Vagina (tissue), 2 donors: ENCODE measurements around the gene ETHE1. TPM values are rescaled to one million over a fixed set of nuclear protein-coding genes. Genes with fewer than 3 reads are reported as not detected.

Source experiments
- DNase-seq, 2 donors: peaks; one replicate each; pipeline ENCODE4 v3.0.0-alpha.2; 2017; ENCODE audit errors: extremely low spot score in 2 of 2
- H3K27ac ChIP-seq: fragments of 200-600 bp; sonication (generic); one replicate; pipeline ENCODE4 v1.5.1; 2019
- H3K27me3 ChIP-seq: fragments of 200-600 bp; sonication (generic); one replicate; pipeline ENCODE4 v1.5.1; 2019
- H3K36me3 ChIP-seq, 2 donors: fragments of 200-600 bp; sonication (generic); one replicate each; pipeline ENCODE4 v1.5.1; 2017 to 2019
- H3K4me1 ChIP-seq: fragments of 200-600 bp; sonication (generic); one replicate; pipeline ENCODE4 v1.5.1; 2019
- H3K4me3 ChIP-seq, 2 donors: fragments of 200-600 bp; sonication (generic); 1 replicate in 1 of 2; 2 replicates in 1 of 2; pipeline ENCODE4 v1.5.1; 2016 to 2019
- H3K9me3 ChIP-seq: fragments of 200-600 bp; sonication (generic); one replicate; pipeline ENCODE4 v1.5.1; 2019
- CTCF ChIP-seq, 3 experiments: fragments of 450-650 bp in 2 of 3; fragments of 200-600 bp in 1 of 3; sonication (generic) in 1 of 3; IDR thresholded peaks; one replicate each; pipeline ENCODE4 v1.5.1; 2017 to 2019; ENCODE audit warnings: antibody characterized with exemption in 3 of 3, mild to moderate bottlenecking in 2 of 3, moderate library complexity in 2 of 3
- POLR2A ChIP-seq, 2 donors: fragments of 450-650 bp; IDR thresholded peaks; one replicate each; pipeline ENCODE4 v1.6.1; 2017; ENCODE audit warnings: antibody characterized with exemption in 2 of 2, mild to moderate bottlenecking in 2 of 2, moderate library complexity in 2 of 2
- POLR2AphosphoS5 ChIP-seq, 2 donors: sonication (generic); formaldehyde crosslinking; IDR thresholded peaks; one replicate each; pipeline ENCODE4 v1.9.0; 2017; ENCODE audit warnings: antibody characterized with exemption in 2 of 2, mild to moderate bottlenecking in 2 of 2, low read depth in 1 of 2; ENCODE audit not compliant: insufficient read depth in 1 of 2
- intact Hi-C: fragments of 100-400 bp; cut with DNase I; formaldehyde crosslinking; loops from one replicate; pipeline ENCODE4 v1.15.1; 2023
- total RNA-seq: library from RNA; depleted of rRNA; stranded (reverse); fragments of >200 nt; gene quantifications from one replicate; pipeline ENCODE4 v1.2.3, GENCODE V29; 2016

The ETHE1 gene
- total RNA-seq, 1 donor from 2014 or later = 74.4 TPM

- H3K9me3 ChIP-seq = no peaks in the 10 kb centered on the region
- H3K36me3 ChIP-seq = peaks cover 0 to 4% of the 10 kb centered on the region in 2 donors
- DNase-seq = no peak
- H3K4me3 ChIP-seq = no peak overlapping the region
- intact Hi-C loops = no loop called here
- H3K27me3 ChIP-seq = no peaks in the 10 kb centered on the region
- TF ChIP-seq CTCF (IDR thresholded peaks at IDR 0.05) = no peak
- no peak for TF ChIP-seq POLR2AphosphoS5 (IDR thresholded peaks at IDR 0.05; ENCODE audit: insufficient read depth in 1 of 2, low read depth in 1 of 2)
- TF ChIP-seq POLR2A (IDR thresholded peaks at IDR 0.05) = no peak
- H3K4me1 ChIP-seq = no peaks in the 10 kb centered on the region
- no peak overlapping the region for H3K27ac ChIP-seq
Observed at GRCh38 chr19:43483281-43483680, 43.7 kb downstream of the ETHE1 start.

GRCh38 chr19:43482193-43482592 lies 44.8 kb downstream of the ETHE1 start:
- no peak for DNase-seq
- peaks cover 0 to 11% of the 10 kb centered on the region in 2 donors for H3K36me3 ChIP-seq
- no peaks in the 10 kb centered on the region for H3K4me1 ChIP-seq
- no peak for TF ChIP-seq POLR2AphosphoS5 (IDR thresholded peaks at IDR 0.05; ENCODE audit: insufficient read depth in 1 of 2, low read depth in 1 of 2)
- TF ChIP-seq POLR2A (IDR thresholded peaks at IDR 0.05) = no peak
- no peak for TF ChIP-seq CTCF (IDR thresholded peaks at IDR 0.05)
- H3K27ac ChIP-seq = no peak overlapping the region
- H3K9me3 ChIP-seq = no peaks in the 10 kb centered on the region
- no peak overlapping the region for H3K4me3 ChIP-seq
- H3K27me3 ChIP-seq = no peaks in the 10 kb centered on the region
- intact Hi-C loops = no loop called here

- H3K4me3 ChIP-seq = no peak overlapping the region
- no peak for DNase-seq
- TF ChIP-seq POLR2AphosphoS5 (IDR thresholded peaks at IDR 0.05; ENCODE audit: insufficient read depth in 1 of 2, low read depth in 1 of 2) (no peak), CTCF (IDR thresholded peaks at IDR 0.05) (no peak), POLR2A (IDR thresholded peaks at IDR 0.05) (no peak)
- intact Hi-C loops = no loop called here
- no peaks in the 10 kb centered on the region for H3K4me1 ChIP-seq
- peaks cover 0 to 11% of the 10 kb centered on the region in 2 donors for H3K36me3 ChIP-seq
- H3K27me3 ChIP-seq = no peaks in the 10 kb centered on the region
- H3K9me3 ChIP-seq = no peaks in the 10 kb centered on the region
- no peak overlapping the region for H3K27ac ChIP-seq
Observed at GRCh38 chr19:43481701-43482100, 45.3 kb downstream of the ETHE1 start.

GRCh38 chr19:43480574-43480973 lies 46.4 kb downstream of the ETHE1 start:
- intact Hi-C loops = no loop called here
- H3K36me3 ChIP-seq = peaks cover 0 to 11% of the 10 kb centered on the region in 2 donors

More at GRCh38 chr19:43480574-43480973, 46.4 kb downstream of the ETHE1 start:
- Histone ChIP-seq H3K27me3 (no peaks in the 10 kb centered on the region), H3K4me3 (no peak overlapping the region), H3K9me3 (no peaks in the 10 kb centered on the region), H3K4me1 (peaks cover 2% of the 10 kb centered on the region), H3K27ac (no peak overlapping the region)
- TF ChIP-seq CTCF (IDR thresholded peaks at IDR 0.05) (no peak), POLR2AphosphoS5 (IDR thresholded peaks at IDR 0.05; ENCODE audit: insufficient read depth in 1 of 2, low read depth in 1 of 2) (no peak), POLR2A (IDR thresholded peaks at IDR 0.05) (no peak)
- DNase-seq = no peak
